Activated CD8-positive, alpha-beta memory T cell treated with anti-CD3 and anti-CD28 coated beads, Interleukin-2, amount 50 U/mL, for 48 hours (primary cell): Measurements from ENCODE around the gene NCOA5.
A peak's percentile ranks its signal among the peaks of the same experiment; 100 is the strongest.

ENCODE experiments used
- DNase-seq: peaks from one replicate; pipeline ENCODE4 v3.0.0-alpha.2; 2020

The NCOA5 gene

GRCh38 chr20:46034039-46034438 is 55.7 kb downstream of the NCOA5 start:
- DNase-seq: no peak

- DNase-seq: no peak
Measured at GRCh38 chr20:46031701-46032254, 58.0 kb downstream of the NCOA5 start.

GRCh38 chr20:46031014-46031569 is 58.7 kb downstream of the NCOA5 start:
- DNase-seq: no peak

- no peak for DNase-seq
Measured at GRCh38 chr20:46030284-46031013, 59.3 kb downstream of the NCOA5 start.

GRCh38 chr20:46028772-46029371 is 60.9 kb downstream of the NCOA5 start, which contains the start of gene SLC12A5:
TSS of gene SLC12A5 (plus strand) at chr20:46029215. CDS start at chr20:46029345, 130 bp downstream.
- DNase-seq: no peak

GRCh38 chr20:46028110-46028509 is 61.7 kb downstream of the NCOA5 start:
- no peak for DNase-seq

- no peak for DNase-seq
Measured at GRCh38 chr20:46027245-46027853, 62.4 kb downstream of the NCOA5 start.

GRCh38 chr20:46025376-46025783 is 64.4 kb downstream of the NCOA5 start:
- DNase-seq: no peak

GRCh38 chr20:46023999-46024398 is 65.8 kb downstream of the NCOA5 start:
- DNase-seq: no peak

- DNase-seq: no peak
Measured at GRCh38 chr20:46023148-46023484, 66.6 kb downstream of the NCOA5 start.

GRCh38 chr20:46022411-46023147 is 67.2 kb downstream of the NCOA5 start:
- DNase-seq: peak; percentile 94

- DNase-seq: peak; percentile 87
Measured at GRCh38 chr20:46021361-46022359, 68.1 kb downstream of the NCOA5 start.

- no peak for DNase-seq
Measured at GRCh38 chr20:46020555-46020954, 69.2 kb downstream of the NCOA5 start.

GRCh38 chr20:46018611-46019010 is 71.2 kb downstream of the NCOA5 start:
- DNase-seq: no peak

GRCh38 chr20:46018112-46018511 is 71.7 kb downstream of the NCOA5 start:
- DNase-seq: no peak

- DNase-seq: no peak
Measured at GRCh38 chr20:46017272-46017671, 72.5 kb downstream of the NCOA5 start.

- DNase-seq: no peak
Measured at GRCh38 chr20:46014517-46015396, 75.0 kb downstream of the NCOA5 start.

- DNase-seq: peak; percentile 89
Measured at GRCh38 chr20:46013829-46014516, 75.8 kb downstream of the NCOA5 start.

GRCh38 chr20:46013322-46013828 is 76.4 kb downstream of the NCOA5 start:
- no peak for DNase-seq

GRCh38 chr20:46012921-46013320 is 76.8 kb downstream of the NCOA5 start:
- DNase-seq: no peak
